NB4 (cell line): ENCODE results near the gene SEPTIN5.
A peak's percentile ranks its signal among the peaks of the same experiment; 100 is the strongest.

ENCODE experiments used
- DNase-seq: peaks from one replicate; pipeline ENCODE4 v3.0.0; 2010; ENCODE audit warnings: low read depth
- H3K4me3 ChIP-seq: one replicate; pipeline ENCODE4 v1.5.1; 2011; ENCODE audit warnings: mild to moderate bottlenecking, low read depth, low read length, moderate library complexity
- CTCF ChIP-seq: IDR thresholded peaks from one replicate; pipeline ENCODE4 v1.5.1; 2012; ENCODE audit warnings: low read depth, low read length
- MYC ChIP-seq: IDR thresholded peaks from 2 replicates; pipeline ENCODE4 v1.6.1; 2011; ENCODE audit warnings: low read depth, low read length
- POLR2A ChIP-seq: IDR thresholded peaks from 2 replicates; pipeline ENCODE4 v1.6.1; 2011; ENCODE audit warnings: mild to moderate bottlenecking; ENCODE audit not compliant: insufficient read length; ENCODE audit errors: extremely low read depth
- TF ChIP-seq, protein P1 (sequence below): IDR thresholded peaks from 2 replicates; pipeline ENCODE4 v1.6.1; 2011; ENCODE audit warnings: low read depth, low read length

Gene SEPTIN5

GRCh38 chr22:19749876-19750275 is 35.6 kb downstream of the SEPTIN5 start:
- no peak overlapping the region for H3K4me3 ChIP-seq
- DNase-seq = no peak
- TF ChIP-seq, protein P1, sequence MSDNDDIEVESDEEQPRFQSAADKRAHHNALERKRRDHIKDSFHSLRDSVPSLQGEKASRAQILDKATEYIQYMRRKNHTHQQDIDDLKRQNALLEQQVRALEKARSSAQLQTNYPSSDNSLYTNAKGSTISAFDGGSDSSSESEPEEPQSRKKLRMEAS = no peak
- TF ChIP-seq POLR2A = no peak
- no peak for TF ChIP-seq CTCF
- TF ChIP-seq MYC = no peak

DNA sequence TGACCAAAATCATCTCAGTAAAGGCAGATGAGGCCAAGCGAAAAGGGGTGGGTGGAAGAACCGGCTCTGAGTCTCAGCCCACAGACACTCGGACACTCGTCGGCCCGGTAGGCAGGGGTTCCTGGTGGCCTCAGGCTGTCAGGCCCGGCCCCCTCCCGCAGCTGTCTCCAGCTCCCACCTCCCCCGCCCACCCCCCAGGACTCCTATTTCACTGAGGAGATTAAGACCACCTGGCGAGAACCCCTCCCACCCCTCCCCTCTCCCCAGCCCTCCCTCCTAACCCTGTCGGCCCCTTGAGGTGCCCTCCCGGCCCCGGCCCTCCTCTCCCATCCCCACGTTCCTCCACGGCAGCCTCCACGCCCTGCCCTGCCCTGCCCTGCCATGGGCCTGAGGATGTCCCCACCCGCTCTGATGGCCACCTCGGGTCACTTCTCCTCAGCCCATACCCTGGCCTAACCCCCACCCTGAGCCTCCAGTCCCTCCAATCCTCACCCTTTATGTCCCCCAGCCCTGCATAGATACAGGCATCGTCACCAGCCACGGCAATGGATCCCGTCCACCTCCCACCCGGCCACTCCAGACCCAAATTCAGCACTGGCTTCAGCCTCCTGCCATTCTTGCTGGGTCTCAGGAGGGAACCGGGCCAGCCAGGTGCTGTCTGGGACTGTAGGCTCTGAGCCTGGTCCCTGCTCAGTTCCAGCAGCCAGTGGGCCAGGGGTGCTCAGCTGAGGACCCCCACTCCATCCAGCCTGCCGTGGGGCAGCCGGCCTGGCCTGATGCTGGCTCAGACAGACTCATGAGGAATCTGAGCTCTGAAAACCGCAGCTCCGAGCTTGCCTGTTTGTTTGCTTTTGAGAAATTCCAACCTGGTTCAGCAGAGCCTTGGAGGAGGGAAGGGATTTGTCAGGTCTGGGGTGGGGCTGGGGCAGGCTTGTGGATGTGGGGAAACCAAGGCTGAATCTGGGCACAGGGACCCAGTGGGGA is 36.5 kb downstream of the SEPTIN5 start:
- TF ChIP-seq POLR2A (no peak), MYC (no peak), CTCF (no peak)
- TF ChIP-seq, protein P1 = no peak
- no peak overlapping the region for H3K4me3 ChIP-seq
- DNase-seq = no peak

DNA sequence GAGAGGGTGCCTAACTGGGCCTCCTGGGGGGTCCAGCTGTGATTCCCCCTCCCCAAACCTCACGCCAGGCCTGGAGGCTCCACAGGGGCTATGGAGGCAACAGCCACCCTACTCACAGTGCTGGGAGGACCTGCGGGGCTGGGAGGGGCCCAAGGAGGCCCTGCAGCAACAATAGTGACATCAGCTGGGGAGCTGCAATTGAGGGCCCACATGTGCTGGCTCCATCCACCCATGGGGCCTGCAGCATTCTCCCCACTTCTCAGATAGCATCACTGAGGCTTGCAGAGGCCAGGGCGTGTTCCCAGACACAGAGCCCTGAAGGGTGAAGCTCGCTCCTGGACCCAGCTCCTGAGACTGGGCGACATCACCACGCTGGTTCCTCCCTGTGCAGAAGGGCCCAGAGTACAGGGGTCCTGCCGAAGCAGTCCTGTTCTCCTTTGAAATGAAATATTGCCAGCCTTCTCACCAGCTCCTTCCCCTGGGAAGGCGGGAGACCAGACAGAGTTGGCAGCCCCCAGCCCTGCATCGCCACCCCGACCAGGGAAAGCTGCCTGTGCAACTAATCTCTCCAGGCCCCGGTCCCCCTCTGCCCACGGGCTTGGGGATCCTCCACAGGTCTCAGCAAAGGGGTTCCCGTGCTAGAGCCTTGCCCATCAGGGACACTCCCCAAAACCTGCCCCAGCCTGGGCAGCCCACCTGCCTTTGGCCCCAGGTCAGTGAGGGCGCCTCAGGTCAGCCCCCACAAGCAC is 37.4 kb downstream of the SEPTIN5 start:
- no peak overlapping the region for H3K4me3 ChIP-seq
- no peak for DNase-seq
- TF ChIP-seq, protein P1 = no peak
- TF ChIP-seq MYC (no peak), CTCF (no peak), POLR2A (no peak)

DNA sequence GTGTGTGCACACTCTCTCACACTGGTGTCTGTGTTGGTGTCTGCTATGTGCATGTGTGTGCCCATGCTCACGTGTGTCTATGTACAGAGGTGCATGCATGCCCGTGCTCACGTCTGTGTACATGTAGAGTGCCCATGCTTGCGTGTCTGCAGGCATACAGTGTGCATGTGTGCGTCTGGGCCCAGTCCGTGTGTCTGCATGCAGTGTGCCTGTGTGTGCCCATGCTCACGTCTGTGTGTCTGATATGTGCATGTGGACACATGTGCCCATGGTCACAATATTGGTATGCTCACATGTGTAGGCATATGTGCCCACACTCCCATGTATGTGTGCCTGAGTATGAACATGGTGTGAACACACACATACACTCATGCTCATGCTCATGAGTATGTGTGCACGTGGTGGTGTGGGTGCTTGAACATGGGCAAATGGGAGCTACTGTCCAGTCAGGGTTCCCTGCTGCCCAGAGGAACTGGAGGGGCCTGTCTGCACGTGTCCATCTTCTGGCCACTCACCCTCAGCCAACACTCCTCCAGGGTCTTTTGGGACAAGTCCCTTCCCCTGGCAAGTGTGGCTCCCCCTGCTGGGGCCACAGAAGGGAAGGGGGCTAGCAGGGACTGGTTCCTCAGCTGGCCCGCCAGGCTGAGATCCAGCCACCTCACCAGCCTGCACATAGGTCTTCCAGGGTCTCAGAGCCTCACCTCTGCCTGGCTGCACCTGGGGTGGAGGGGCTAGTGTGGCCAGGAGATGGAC is 39.0 kb downstream of the SEPTIN5 start:
- no peak overlapping the region for H3K4me3 ChIP-seq
- no peak for DNase-seq
- TF ChIP-seq, protein P1 = no peak
- TF ChIP-seq CTCF (peak; percentile 43), MYC (no peak), POLR2A (no peak)

DNA sequence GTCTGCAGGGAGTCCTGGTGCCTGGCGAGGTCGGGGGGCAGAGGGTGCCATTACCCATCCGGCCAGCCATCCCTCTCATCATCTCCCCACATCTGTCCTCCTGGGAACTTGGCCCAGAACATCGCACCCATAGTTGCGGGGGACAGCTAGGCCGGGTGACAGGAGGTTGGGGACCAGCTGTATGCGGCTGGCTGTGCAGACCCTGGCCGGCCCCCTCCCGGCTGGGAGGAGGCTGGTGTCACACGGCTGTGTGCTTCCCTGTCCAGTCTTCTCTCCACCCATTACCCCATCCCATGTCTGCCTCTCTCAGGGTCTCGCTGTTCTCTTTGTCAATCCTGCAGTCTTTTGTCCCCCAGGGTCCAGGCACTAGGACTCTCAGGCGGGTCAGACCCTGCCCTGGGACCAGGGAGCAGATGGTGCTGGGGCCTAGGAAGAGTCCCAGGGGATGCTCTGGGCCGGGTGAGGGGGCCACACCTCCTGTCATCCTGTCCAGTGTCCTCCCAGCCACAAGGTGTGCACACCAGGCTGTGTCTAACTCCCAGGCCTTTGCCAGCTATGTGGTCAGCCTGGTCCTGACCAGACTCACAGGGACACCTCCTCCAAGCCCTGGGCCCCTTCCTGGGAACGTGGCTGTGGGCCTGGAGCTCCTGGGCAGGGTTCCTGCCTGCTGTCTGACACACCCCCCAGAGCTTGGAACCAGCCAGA is 39.8 kb downstream of the SEPTIN5 start:
- TF ChIP-seq, protein P1 = no peak
- TF ChIP-seq POLR2A (no peak), MYC (no peak), CTCF (no peak)
- no peak overlapping the region for H3K4me3 ChIP-seq
- no peak for DNase-seq
